Esophagus (tissue), 2 donors: ENCODE measurements around the gene ADAMTS17. TPM values are rescaled to one million over a fixed set of nuclear protein-coding genes. Genes with fewer than 3 reads are reported as not detected.

ENCODE experiments used
- H3K27ac ChIP-seq, 2 donors: one replicate each; pipeline ENCODE4 v1.5.1; 2013; ENCODE audit warnings: low read depth in 2 of 2, mild to moderate bottlenecking in 2 of 2, inconsistent platforms in 1 of 2, low read length in 1 of 2, moderate library complexity in 1 of 2
- H3K27me3 ChIP-seq, 2 donors: one replicate each; pipeline ENCODE4 v1.6.1; 2013; ENCODE audit warnings: low read length in 2 of 2, control low read depth in 1 of 2, mild to moderate bottlenecking in 1 of 2; ENCODE audit not compliant: insufficient read depth in 2 of 2, control insufficient read depth in 1 of 2
- H3K36me3 ChIP-seq, 2 donors: one replicate each; pipeline ENCODE4 v1.6.1; 2013; ENCODE audit warnings: low read length in 1 of 2; ENCODE audit not compliant: control insufficient read depth in 2 of 2, insufficient read depth in 2 of 2
- H3K4me1 ChIP-seq, 2 donors: one replicate each; pipeline ENCODE4 v1.6.1; 2013; ENCODE audit warnings: low read length in 1 of 2; ENCODE audit not compliant: control insufficient read depth in 2 of 2, insufficient read depth in 2 of 2
- H3K4me3 ChIP-seq, 2 donors: one replicate each; pipeline ENCODE4 v1.5.1; 2013; ENCODE audit warnings: low read length in 2 of 2, mild to moderate bottlenecking in 2 of 2, low read depth in 1 of 2, moderate library complexity in 1 of 2
- H3K9me3 ChIP-seq, 2 donors: one replicate each; pipeline ENCODE4 v1.6.1; 2013; ENCODE audit warnings: mild to moderate bottlenecking in 2 of 2, low read depth in 1 of 2, low read length in 1 of 2, moderate library complexity in 1 of 2; ENCODE audit not compliant: control insufficient read depth in 2 of 2, insufficient read depth in 1 of 2
- WGBS, 2 donors: extraction: QIAGEN DNeasy Blood & Tissue Kit; methylation state at CpG; one replicate each; pipeline ENCODE4 v1.1.7; 2013; 5-methylcytosine and 5-hydroxymethylcytosine counted together
- polyA plus RNA-seq, 2 donors: library from polyadenylated mRNA; stranded (reverse); fragments of 200-250 nt; gene quantifications; one replicate each; pipeline ENCODE4 v1.2.3, GENCODE V29; 2013
- donor health status: healthy with polysubstance abuse.
- donor health status: Bipolar disorder and iron deficiency.

Gene ADAMTS17
- polyA plus RNA-seq, 2 donors, result 2.1 to 6.9 TPM

- Histone ChIP-seq H3K36me3 (no peaks in the 10 kb centered on the region), H3K4me3 (no peak overlapping the region), H3K27ac (no peak overlapping the region), H3K9me3 (no peaks in the 10 kb centered on the region), H3K4me1 (peaks cover 0 to 4% of the 10 kb centered on the region in 2 donors), H3K27me3 (no peaks in the 10 kb centered on the region)
- 88 to 89% methylated on average over 19 of the region's 19 CpGs for WGBS, 2 donors
These were observed 342.3 kb downstream of the ADAMTS17 start for GRCh38 chr15:99999282-100000070.

DNA sequence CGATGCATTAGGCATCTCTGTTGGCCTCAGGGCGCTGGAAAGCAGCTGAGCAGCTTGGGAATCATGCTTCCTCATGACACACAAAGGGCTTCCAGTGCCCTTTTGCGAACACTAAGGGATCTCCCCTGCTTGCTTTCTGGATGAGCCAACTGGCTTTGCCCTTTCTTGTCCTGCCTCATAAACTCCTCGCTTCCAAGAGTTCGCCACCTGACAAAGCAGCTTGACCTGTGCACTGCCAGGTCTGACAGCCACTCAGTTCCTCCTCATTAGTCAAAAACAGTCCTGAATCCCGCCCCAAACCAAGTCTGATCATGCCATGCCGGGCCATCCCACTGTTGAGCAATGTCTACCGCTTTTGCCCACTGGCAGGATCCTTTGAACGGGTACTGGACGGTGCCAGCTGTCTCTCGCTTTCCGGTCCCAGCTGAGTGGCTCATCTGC is 343.1 kb downstream of the ADAMTS17 start:
- no peak overlapping the region for H3K27ac ChIP-seq

DNA sequence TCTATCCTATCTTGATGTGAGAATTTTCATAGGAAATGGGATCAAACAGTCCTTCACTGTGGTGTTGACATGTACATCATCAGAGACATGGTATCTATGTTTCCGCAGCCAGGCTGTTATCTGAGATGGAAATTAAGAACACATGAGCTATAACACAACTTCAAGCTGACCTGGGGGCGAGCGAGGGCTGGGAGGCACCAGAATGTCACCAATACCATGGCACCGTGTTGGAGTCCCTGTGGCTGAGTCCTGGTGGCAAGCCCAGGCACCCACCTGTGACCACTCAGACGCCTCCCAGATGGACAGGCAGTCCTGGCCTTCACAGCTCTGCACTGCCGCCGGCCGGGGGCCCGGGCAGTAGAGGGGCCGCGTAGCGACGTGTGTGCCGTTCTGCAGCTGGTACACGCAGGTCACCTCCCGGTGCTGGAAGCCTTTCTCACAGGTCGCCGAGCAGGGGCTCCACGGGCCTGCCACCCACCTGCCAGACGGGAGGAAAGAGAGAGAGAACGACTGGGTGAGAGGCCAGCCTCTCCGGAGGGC is 344.6 kb downstream of the ADAMTS17 start:
- no peak overlapping the region for H3K27ac ChIP-seq
- no peaks in the 10 kb centered on the region for H3K36me3 ChIP-seq
- H3K4me1 ChIP-seq, result peaks cover 0 to 6% of the 10 kb centered on the region in 2 donors
- WGBS, 2 donors, result 89 to 96% methylated on average over 22 of the region's 22 CpGs
- no peaks in the 10 kb centered on the region for H3K9me3 ChIP-seq
- no peaks in the 10 kb centered on the region for H3K27me3 ChIP-seq
- no peak overlapping the region for H3K4me3 ChIP-seq

More for the DNA sequence above, 343.1 kb downstream of the ADAMTS17 start:
- H3K9me3 ChIP-seq, result no peaks in the 10 kb centered on the region
- no peaks in the 10 kb centered on the region for H3K27me3 ChIP-seq
- H3K4me1 ChIP-seq, result peaks cover 0 to 4% of the 10 kb centered on the region in 2 donors
- WGBS, 2 donors, result 51 to 65% methylated on average over 12 of the region's 12 CpGs
- no peak overlapping the region for H3K4me3 ChIP-seq
- H3K36me3 ChIP-seq, result no peaks in the 10 kb centered on the region

- WGBS, 2 donors, result 89 to 90% methylated on average over 3 of the region's 3 CpGs
- Histone ChIP-seq H3K9me3 (no peaks in the 10 kb centered on the region), H3K4me3 (no peak overlapping the region)
These were observed 345.1 kb downstream of the ADAMTS17 start for GRCh38 chr15:99996660-99997059.

DNA sequence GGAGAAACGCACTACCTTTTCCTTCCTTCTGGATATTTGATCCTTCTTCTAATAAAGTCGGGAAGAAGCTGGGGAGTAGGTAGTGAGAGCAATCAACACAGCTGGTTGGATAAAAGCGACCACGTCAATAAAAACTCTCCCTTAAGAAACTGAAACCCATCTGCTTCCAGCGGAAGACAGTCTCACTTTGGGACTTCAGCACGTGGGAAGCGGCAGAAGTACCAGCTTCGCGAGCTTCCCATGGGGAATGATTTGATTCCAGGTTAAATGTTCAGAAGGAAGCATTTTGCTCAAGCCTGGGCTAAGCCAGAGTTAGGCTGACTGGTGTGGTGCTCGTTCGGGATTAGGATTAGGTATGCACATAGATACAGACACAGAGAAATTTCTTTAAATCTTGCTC is 346.2 kb downstream of the ADAMTS17 start:
- 80 to 83% methylated on average over 11 of the region's 11 CpGs for WGBS, 2 donors

More at GRCh38 chr15:99996660-99997059, 345.1 kb downstream of the ADAMTS17 start:
- H3K27ac ChIP-seq, result no peak overlapping the region
- H3K27me3 ChIP-seq, result no peaks in the 10 kb centered on the region
- H3K36me3 ChIP-seq, result no peaks in the 10 kb centered on the region
- peaks cover 0 to 6% of the 10 kb centered on the region in 2 donors for H3K4me1 ChIP-seq

DNA sequence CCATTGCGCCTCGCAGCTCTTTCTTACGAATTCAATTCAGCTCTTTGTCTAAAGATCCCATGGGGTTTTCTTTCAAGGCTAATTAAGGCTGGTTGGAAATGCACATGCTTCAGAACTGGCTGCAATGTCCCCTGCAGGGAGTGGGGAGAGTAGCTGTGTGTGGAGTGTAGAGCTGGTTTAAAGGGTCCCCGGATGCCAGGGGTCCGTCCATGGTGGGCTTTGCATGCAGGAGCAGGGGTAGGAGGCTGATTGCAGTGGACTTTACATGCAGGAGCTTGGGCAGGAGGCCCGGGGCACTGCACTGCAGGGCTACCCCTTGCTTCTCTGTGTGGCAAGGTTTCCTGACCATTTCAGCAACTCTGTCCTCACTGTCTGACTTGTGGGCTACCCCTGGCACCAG is 346.9 kb downstream of the ADAMTS17 start:
- Histone ChIP-seq H3K27me3 (no peaks in the 10 kb centered on the region), H3K9me3 (no peaks in the 10 kb centered on the region), H3K4me3 (no peak overlapping the region), H3K4me1 (peaks cover 0 to 6% of the 10 kb centered on the region in 2 donors), H3K27ac (no peak overlapping the region), H3K36me3 (no peaks in the 10 kb centered on the region)
- 68 to 79% methylated on average over 6 of the region's 6 CpGs for WGBS, 2 donors

More for the DNA sequence above, 346.2 kb downstream of the ADAMTS17 start:
- no peak overlapping the region for H3K27ac ChIP-seq
- no peak overlapping the region for H3K4me3 ChIP-seq
- no peaks in the 10 kb centered on the region for H3K9me3 ChIP-seq
- no peaks in the 10 kb centered on the region for H3K36me3 ChIP-seq
- peaks cover 0 to 6% of the 10 kb centered on the region in 2 donors for H3K4me1 ChIP-seq
- H3K27me3 ChIP-seq, result no peaks in the 10 kb centered on the region

GRCh38 chr15:99993681-99994131 is 348.1 kb downstream of the ADAMTS17 start:
- 83 to 85% methylated on average over 10 of the region's 10 CpGs for WGBS, 2 donors
- Histone ChIP-seq H3K4me1 (peaks cover 0 to 2% of the 10 kb centered on the region in 2 donors), H3K9me3 (peaks cover 0 to 5% of the 10 kb centered on the region in 2 donors), H3K36me3 (no peaks in the 10 kb centered on the region), H3K4me3 (no peak overlapping the region), H3K27me3 (no peaks in the 10 kb centered on the region), H3K27ac (no peak overlapping the region)

- peaks cover 0 to 2% of the 10 kb centered on the region in 2 donors for H3K4me1 ChIP-seq
- 93 to 94% methylated on average over 8 of the region's 8 CpGs for WGBS, 2 donors
These were observed 348.5 kb downstream of the ADAMTS17 start for GRCh38 chr15:99993262-99993661.

GRCh38 chr15:99992611-99993231 is 349.1 kb downstream of the ADAMTS17 start:
- Histone ChIP-seq H3K27ac (no peak overlapping the region), H3K36me3 (no peaks in the 10 kb centered on the region), H3K4me3 (no peak overlapping the region), H3K4me1 (peaks cover 0 to 2% of the 10 kb centered on the region in 2 donors), H3K27me3 (no peaks in the 10 kb centered on the region), H3K9me3 (peaks cover 0 to 5% of the 10 kb centered on the region in 2 donors)
- 90 to 98% methylated on average over 29 of the region's 29 CpGs for WGBS, 2 donors

More at GRCh38 chr15:99993262-99993661, 348.5 kb downstream of the ADAMTS17 start:
- Histone ChIP-seq H3K4me3 (no peak overlapping the region), H3K9me3 (peaks cover 0 to 5% of the 10 kb centered on the region in 2 donors), H3K27me3 (no peaks in the 10 kb centered on the region), H3K36me3 (no peaks in the 10 kb centered on the region), H3K27ac (no peak overlapping the region)
